NB4 (cell line): ENCODE results near the gene THOC6.

Experiments used
- DNase-seq: peaks from one replicate; pipeline ENCODE4 v3.0.0; 2010; ENCODE audit warnings: low read depth
- H3K4me3 ChIP-seq: one replicate; pipeline ENCODE4 v1.5.1; 2011; ENCODE audit warnings: mild to moderate bottlenecking, low read depth, low read length, moderate library complexity
- CTCF ChIP-seq: IDR thresholded peaks from one replicate; pipeline ENCODE4 v1.5.1; 2012; ENCODE audit warnings: low read depth, low read length
- MAX ChIP-seq: IDR thresholded peaks from 2 replicates; pipeline ENCODE4 v1.6.1; 2011; ENCODE audit warnings: low read depth, low read length
- MYC ChIP-seq: IDR thresholded peaks from 2 replicates; pipeline ENCODE4 v1.6.1; 2011; ENCODE audit warnings: low read depth, low read length
- POLR2A ChIP-seq: IDR thresholded peaks from 2 replicates; pipeline ENCODE4 v1.6.1; 2011; ENCODE audit warnings: mild to moderate bottlenecking; ENCODE audit not compliant: insufficient read length; ENCODE audit errors: extremely low read depth

The THOC6 gene

GRCh38 chr16:3056336-3057180, 32.7 kb downstream of the THOC6 start:
- TF ChIP-seq MAX (no peak), POLR2A (no peak), MYC (no peak), CTCF (no peak)
- DNase-seq, result no peak
- no peak overlapping the region for H3K4me3 ChIP-seq

GRCh38 chr16:3057181-3058138, 33.6 kb downstream of the THOC6 start:
- TF ChIP-seq MAX (no peak), MYC (no peak), POLR2A (no peak), CTCF (no peak)
- H3K4me3 ChIP-seq, result peak overlapping the region; percentile 28
- DNase-seq, result no peak

GRCh38 chr16:3058139-3059030, 34.5 kb downstream of the THOC6 start:
- TF ChIP-seq POLR2A (no peak), MAX (no peak), CTCF (peak; percentile 30), MYC (no peak)
- peak overlapping the region; percentile 61 for H3K4me3 ChIP-seq
- peak; percentile 75 for DNase-seq

- H3K4me3 ChIP-seq, result peak overlapping the region; percentile 61
- DNase-seq, result peak; percentile 89
- TF ChIP-seq MAX (peak; percentile 21; the same call in 1 of the 2 replicates), POLR2A (peak; percentile 53), CTCF (peak; percentile 32), MYC (peak; percentile 61; the same call in 1 of the 2 replicates)
Observed at GRCh38 chr16:3059041-3059722, 35.3 kb downstream of the THOC6 start.
